C1 segment of cervical spinal cord (tissue), 14 donors: ENCODE results near the gene CSNK1A1L.
A peak's percentile ranks its signal among the peaks of the same experiment; 100 is the strongest.

ENCODE experiments used
- DNase-seq, 14 donors: peaks; one replicate each; lab custom pipeline; 2025; lab: John Stamatoyannopoulos, UW

CSNK1A1L gene

DNA sequence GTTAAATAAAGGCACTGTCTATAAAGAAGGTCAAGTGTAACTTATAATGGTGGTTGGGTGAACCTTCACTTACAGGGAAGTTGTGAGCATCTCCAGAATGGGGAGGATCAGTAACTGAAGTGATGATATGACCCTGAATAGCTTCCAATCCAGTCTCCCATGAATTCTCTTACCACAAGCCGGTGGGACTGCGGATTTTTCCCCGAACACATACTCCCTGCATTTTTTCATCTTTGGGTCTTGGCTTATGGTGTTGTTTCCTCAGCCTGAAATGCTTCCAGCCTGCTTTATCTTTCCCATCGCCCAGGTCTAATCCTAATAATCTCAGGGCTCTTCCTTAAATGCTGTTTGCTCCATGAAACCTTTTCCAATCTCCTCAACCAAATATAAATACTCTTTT lies 2.0 kb upstream of the CSNK1A1L start:
- no peak for DNase-seq

DNA sequence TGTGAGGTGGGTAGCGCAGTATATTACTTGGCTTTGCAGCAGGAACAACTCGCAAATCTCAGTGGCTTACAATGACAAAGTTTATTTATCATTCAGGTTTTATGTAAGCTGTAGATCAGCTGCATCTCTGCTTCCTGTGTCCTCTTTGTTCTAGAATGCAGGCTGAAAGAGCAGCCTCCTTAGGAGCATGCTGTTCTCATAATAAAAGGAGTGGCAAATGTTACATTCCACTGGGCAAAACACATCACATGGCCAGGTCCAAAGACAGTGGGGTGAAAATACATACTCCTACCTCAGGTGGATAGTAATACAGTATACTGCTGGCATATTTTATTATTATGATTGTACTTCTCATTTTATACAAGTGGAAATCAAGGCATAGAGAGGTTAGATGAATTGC lies 1.2 kb upstream of the CSNK1A1L start:
- DNase-seq, result no peak

DNA sequence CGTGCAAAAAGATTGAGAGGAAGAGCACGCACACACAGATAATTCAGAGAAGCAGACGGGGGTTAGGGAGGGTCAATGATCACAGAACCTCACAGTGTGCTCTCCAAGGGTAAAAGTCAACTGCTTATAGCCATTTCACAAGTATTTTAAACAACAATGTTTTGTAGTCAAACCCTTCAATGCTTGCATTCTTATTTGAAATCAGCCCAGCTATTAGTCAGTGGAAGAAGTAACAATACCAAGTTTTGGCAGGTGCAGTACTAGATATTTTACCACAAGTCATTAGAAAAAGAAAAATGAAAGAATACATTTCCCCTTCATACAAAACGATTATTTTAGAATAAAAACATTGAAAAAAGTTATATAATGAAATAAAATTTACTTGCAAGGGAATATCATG lies 2.6 kb downstream of the CSNK1A1L start:
- no peak for DNase-seq

DNA sequence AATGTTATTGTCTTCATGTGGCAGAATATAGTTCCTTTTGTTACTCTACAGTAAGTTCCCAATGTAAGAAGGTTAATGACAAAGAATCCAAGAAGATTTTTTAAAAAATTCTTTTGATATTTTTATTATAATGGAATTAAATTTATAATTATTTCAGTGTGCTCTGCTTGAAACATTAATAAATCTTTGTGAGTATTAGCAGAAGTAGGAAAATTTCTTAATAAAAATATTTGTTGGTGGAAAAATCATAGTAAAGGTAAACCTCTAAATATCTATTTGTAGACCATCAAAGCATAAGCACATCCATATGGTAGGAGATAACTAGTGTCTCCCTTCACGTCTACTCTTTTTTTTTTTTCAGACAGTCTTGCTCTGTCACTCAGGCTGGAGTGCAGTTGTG lies 4.3 kb downstream of the CSNK1A1L start:
- no peak for DNase-seq

DNA sequence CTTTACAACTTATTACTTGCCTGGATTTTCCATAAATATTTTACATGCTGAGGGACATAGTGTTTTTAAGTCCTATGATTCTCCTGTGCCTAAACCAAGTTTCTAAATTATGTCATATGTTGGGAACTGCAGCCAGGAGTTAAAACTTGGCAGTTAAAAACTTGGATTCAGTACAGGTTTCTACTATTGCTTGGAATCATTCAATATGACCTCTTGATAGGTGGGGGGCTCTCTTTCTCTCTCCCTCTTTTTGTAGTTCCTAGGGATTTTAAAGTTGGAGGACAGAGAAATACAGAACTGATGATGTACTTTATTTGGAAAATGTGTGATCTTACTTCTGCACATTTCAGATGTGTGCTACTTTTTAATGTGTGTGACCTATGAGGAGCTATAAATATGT lies 4.7 kb downstream of the CSNK1A1L start:
- no peak for DNase-seq

DNA sequence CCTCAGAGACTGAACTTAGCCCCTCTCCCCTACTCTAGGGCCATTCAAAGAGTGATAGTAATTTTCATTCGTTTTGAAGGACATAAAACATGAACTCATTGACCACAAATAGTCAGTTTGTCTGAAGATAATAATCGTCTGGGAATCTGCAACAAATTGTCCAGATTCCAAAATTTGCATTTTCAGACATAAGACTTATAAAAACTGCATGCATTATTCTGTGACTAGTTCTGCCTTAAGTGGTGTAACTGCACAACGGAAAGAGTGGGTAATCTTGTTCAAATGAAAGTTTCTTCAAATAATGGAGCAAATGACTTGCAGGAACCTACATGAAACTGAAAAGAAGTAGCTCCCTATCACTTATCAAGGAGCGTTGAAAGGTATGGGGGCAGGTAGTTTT lies 8.4 kb downstream of the CSNK1A1L start:
- no peak for DNase-seq

DNA sequence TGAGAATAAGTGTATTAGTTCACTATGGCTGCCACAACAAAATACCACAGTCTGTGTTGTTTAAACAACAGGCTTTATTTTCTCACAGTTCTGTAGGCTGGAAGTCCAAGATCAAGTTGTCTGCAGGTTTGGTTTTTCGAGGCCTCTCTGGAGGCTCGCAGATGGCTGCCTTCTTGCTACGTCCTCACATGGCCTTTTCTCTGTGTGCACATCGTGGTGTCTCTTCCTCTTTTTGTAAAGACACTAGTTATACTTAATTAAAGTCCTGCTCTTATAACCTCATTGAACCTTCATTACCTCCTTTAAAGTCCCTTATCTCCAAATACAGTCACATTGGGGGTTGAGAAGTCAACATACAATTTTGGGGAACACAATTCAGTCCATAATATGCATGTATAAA lies 10.6 kb downstream of the CSNK1A1L start:
- DNase-seq, result no peak

DNA sequence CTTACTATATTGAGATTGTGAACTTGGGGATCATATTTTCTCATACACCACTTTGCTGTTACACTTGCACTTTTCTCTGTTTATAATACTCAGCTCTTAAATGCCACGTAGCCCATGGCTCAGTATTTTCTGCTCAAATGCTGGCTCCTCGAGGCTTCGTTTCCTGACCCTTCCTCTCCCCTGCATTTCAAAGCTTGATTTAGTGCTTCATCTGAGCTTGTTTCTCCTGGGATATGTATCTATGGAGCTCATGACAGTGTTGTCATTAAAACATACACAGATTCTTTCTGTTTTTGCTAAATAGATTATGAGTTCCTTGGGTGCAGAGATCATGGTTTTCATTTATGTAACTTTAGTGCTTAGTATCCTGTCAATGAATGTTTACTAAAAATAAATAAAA lies 11.4 kb downstream of the CSNK1A1L start:
- no peak for DNase-seq

DNA sequence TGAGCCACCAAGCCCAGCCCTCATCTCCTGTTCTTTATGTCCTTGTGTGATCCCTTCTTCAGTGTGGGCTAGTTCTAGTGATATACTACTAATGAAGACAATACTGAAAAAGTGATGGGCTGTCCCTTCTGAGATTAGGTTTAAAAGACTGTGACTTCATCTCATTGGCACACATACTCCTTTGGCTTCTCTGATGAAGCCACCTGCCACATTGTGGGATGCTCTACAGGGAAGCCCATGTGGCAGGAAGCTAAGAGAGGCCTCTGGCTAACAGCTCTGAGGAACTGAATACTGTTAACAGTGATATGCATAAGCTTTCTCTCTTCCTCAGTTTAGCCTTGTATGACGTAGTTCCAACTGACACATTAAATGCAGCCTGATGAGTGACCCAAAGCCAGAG lies 13.6 kb downstream of the CSNK1A1L start:
- DNase-seq, result no peak

DNA sequence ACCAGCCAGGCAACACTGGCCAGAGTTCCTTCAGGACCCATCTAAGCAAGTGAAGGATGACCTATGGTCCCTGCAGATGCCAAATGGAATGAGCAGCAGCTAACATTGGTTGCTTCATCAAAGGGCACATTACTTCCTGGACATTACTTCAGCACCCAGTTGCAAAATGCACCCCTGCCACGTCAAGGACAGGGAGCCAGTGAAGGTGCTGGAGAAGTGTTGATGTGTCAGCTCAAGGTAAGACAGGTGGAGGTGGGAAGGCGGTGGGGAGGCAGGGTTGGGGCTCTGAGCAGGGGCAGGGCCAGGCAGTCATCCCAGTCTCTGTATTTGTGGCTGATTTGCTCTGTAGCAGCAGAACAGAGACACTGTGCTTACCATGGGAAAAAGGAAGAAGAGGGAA lies 14.6 kb downstream of the CSNK1A1L start:
- no peak for DNase-seq

DNA sequence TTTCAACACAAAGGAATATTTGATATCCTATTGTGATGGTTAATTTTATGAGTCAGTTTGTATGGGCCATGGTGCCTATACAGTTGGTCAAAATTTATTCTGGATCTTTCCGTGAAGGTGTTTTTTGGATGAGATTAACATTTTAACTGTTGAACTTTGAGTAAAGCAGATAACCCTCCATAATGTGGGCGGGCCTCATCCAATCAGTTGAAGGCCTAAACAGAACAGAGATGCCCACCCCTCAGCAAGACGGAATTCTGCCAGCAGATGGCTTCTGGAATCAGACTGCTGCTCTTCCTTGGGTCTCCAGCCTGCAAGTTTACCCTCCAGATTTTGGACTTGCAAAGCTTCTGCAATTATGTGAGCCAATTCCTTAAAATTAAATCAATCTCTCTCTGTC lies 16.0 kb downstream of the CSNK1A1L start:
- no peak for DNase-seq

DNA sequence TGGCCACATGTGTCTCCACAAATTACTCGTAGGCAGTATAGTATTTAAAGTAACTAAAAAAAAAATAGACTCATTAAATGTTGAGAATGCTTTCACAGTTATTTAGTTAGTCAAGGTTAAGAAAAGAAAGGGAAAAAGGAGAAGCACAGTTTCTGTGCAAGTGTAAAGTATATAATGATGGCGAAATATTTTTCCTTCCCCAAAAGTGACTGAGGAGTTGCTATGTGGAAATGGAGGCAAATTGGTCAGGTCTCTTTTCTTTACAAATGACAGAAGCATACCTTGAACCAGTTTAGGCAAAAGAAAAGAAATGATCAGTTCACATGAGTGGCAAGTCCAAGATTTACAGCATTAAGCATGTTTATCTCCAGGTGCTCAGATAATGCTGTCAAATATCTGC lies 18.0 kb downstream of the CSNK1A1L start:
- no peak for DNase-seq

DNA sequence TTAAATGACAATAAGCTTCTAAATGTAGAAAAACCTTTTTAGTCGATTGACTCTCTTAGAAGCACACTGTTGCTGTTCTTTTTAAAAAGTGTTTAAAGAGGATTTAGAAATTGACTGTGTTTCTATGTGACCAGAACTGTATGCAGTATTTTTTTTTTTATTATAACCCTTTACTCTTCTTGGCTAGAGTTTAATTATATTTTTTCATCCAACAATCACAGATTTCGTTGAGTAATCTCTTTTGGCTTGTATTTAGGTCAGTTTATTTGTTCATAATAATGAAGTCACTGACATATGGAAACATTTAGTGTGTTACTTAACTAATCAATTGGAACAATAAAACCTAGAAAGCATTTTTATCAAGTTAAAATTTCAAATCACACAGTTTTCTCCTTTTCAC lies 19.9 kb downstream of the CSNK1A1L start:
- DNase-seq, result no peak

DNA sequence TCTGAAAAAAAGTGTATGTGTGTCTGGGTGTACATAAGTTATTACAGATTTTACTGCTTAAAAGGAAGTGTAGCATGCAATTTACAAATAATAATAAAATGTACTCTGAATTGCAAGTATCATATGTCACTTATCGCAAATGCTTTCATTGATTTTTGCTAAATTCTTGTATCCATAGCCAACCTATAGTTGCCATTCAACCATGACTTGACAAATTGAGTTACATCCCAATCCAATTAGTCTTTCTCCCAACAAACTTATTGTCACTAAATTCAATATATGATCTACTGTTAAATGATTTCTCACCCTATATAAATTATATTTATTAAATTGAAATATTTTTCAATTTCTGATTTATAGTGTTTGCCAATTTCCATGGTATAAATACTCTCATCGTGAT lies 28.6 kb downstream of the CSNK1A1L start:
- no peak for DNase-seq

DNA sequence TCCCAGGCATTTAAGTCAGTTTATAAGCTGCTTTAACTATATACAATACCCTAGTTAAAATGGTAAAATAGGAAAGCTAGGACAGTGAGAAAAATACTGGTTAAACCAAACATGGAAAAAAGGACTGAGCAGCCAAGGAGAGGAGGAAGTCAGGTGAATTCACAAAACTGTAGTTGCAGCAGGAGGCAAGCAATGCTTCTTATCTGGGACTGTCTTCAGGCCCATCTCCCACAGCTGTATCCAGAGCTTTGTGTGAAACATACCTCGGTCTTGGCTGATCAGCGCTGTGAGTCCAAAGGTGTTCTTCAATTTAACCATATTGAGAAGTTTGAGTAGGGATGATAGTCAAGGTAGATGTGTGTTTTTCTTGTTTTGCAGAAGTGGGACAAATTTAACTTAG lies 30.3 kb downstream of the CSNK1A1L start:
- DNase-seq, result no peak

DNA sequence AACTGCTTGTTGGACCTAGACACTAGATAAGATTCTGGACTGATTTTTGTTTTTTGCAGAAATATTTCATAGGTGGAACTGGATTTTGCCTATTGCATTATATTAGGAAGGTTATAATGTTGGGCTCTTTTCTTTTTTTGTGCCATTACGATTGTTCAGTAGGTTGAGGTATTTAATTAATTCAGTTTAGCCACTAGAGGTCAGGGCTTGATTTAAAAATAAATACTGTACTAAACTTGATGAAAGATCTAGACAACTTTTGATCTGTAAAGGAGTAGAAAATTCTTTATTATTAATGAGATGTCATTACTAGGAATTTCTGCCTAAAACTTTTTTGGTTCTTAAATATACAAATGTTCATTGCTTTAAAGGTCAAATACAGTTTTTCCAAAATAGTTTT lies 30.8 kb downstream of the CSNK1A1L start:
- DNase-seq, result no peak

DNA sequence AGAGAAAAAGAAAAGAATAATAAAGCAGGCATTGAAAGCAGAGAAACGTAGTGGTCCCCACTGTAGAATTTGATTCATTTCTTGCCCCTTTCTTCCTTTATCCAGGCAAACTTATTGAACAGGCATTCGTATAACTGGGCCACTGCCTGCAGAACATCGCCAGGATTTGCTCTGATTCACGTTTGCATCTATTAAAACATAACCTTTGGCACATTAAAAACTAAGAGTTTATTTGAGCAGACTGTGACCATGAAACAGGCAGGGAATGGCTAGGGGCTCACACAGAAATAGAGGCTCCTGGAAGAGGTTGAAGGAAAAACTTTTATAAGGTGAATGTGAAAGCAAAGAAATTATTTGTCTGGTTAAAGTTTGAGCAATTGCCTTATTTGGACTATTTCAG lies 33.4 kb downstream of the CSNK1A1L start:
- DNase-seq, result no peak

DNA sequence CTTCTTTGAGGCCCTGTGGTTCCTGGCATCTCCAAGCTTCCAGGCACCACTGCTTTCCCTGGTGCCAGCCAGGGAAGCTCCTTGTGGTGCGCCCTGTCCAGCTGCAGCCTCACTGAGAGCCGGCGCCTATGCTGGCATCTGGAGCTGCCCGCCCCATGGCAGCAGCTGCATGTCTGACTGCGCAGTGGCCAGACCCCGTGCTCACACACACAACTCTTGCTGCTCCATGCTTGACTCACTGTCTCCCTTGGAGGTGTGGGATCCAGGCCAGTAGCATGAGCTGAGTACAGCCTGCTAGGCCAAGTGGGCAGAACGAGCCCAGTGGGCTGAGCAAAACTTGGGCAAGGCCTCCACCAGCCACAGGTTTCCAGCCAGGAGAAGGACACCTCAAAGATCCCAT lies 34.5 kb downstream of the CSNK1A1L start:
- DNase-seq, result peak in 3 of 14 donors; percentile 1 to 29 (median 9)

DNA sequence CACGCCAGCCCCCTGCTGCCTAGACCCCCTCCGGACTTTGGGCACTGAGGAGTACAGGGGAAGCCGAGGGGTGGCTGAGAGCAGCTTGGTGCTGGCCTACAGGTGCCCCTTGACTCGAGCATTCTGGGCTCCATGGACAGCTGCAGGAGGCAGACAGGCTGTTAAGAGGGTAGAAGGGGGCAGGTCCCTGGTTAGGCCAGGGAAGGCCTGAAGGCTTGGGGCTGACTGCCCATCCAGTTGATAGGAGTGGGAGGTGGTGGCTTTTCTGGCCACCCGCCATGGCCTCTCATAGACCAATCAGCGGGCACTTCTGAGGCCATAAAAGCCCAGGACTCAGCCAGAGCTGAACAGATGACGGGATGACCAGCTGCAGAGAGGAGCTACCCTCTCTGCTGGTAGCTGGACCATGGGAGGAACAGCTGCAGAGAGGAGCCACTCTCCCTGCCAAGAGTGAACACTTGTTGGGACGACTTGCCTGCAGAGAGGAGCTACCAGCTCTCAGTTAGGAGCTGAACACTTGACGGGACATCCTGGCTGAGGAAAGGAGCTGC lies 35.2 kb downstream of the CSNK1A1L start:
- no peak for DNase-seq

DNA sequence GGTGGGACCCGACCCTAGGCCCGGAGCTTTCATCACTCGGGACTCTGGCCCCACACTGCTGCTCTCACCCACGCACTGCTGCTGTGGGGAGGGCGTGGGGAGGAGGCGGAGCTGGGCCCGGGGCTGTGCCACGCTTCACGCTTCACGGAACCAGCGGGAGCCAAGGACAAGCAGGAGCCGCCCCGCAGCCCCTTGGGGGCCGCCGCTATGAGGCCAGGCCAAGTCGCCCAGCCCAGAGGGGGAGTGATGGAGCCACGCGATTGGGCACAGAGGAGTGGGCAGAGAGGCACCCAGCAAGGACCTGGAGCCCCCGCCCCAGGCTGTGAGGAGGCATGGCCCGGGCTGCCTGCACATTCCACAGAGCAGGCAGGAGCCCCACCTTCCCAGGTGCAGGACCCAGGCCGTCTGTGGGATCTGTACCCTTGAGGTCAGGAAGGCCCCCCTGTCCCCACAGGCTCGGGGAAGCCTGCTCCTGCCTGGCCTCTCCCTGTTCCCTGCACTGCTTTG lies 35.8 kb downstream of the CSNK1A1L start:
- DNase-seq, result no peak

DNA sequence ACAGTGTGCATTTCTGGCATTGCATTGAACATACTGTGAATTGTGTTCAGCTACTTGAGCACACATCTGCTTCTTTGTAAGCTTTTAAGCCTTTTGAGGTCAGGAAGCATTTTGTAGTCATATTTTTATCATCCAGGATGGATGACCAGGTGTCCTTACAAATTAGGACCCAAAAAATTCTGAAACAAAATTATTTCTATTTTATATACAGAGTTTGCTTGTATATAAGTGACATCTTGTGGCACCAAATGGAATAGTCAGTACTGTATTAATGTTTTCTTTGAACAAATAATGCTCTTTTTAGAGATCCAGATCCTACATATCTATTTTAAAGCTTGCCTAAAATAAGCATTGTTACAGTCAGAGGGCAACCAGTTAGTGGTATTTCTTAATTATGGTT lies 36.5 kb downstream of the CSNK1A1L start:
- no peak for DNase-seq

DNA sequence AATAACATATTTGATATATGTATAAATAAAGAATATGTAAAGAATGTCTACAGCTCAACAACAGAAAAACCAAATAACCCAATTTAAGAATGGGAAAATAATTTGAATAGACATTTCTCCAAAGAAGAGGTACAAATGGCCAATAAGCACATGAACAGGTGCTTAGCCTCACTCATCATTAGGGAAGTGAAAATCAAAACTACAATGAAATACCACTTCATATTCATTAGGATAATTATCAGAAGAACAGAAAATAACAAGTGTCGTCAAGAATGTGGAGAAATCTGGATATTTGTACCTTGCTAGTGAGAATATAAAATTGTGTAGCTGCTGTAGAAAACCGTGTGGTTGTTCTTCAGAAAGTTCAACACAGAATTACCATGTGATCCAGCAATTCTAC lies 37.6 kb downstream of the CSNK1A1L start:
- DNase-seq, result no peak

DNA sequence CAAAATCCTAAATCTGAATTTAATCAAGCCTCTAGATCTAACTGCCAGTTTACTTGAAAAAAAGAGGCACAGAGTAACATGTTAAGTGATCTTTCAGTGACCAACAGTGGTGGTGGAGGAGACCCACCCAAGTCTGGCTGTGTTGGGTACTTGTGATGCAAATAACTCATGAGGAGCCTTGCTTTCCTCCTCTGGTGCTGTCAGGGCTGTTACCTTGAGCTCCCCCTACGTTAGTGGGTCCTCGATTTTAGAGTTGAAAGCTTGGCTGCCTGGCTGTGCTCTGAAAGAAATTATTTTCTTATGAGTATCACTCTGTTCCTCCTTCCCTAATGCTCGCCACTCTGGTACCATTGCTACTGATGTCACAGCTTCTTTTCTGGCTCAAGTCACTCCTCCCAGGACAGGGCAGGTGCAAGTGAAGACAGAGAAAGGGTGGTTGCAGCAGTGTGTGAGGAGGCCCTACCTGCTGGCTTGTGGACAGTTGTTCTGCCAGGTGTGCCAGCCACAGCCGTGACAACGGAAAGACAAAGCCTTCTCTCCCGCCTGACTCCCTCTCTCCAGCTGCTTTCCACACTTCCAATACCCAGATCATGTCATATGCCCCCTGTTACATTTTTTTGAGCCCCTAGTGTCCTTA lies 39.5 kb downstream of the CSNK1A1L start:
- DNase-seq, result no peak

DNA sequence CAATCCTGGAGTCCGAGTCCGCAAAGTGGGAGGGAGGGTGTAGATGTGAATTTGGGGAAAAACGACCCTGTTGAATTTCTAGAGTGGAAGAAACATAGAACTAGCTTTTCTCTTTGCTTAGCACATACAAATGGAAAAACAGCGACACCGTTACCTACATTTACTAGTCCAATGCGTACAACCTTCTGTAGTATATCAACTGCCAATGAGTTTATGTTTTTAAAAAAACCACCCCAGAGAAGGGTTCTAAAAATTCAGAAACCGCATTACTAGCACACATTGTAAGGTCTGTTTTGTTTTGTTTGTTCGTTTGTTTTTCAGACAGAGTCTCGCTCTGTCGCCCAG lies 45.6 kb downstream of the CSNK1A1L start:
- DNase-seq, result no peak
